HCT116 (cell line): Measurements from ENCODE around the gene FHIT. TPM values are rescaled to one million over a fixed set of nuclear protein-coding genes. Genes with fewer than 3 reads are reported as not detected.

Experiments
- ATAC-seq: fragments of 200-7000 bp; cut with Tn5 transposase; 2 replicates; pipeline ENCODE4 v1.9.1; 2020; ENCODE audit warnings: mild to moderate bottlenecking, moderate library complexity
- BruUV-seq: library from RNA; stranded (reverse); fragments of 400-500 nt; replicated peaks from 2 replicates; lab custom pipeline; 2021; lab: Mats Ljungman, UMichigan
- CTCF ChIA-PET: fragments of 300-600 bp; sonication (Branson Sonifier 250); formaldehyde crosslinking; loops from one replicate; lab custom pipeline; 2021; ENCODE audit warnings: antibody characterized with exemption; lab: Charles Lee
- POLR2A ChIA-PET: fragments of 300-600, 350-600 bp; sonication (Branson Sonifier 250); formaldehyde crosslinking; loops from one replicate; lab custom pipeline; 2021; ENCODE audit warnings: antibody characterized with exemption; lab: Charles Lee
- RAD21 ChIA-PET, 2 experiments: fragments of 300-600 bp; sonication (Branson Sonifier 250); formaldehyde crosslinking; loops; one replicate each; lab custom pipeline; 2023; ENCODE audit warnings: low total read pairs in 2 of 2; ENCODE audit not compliant: uncharacterized antibody in 2 of 2, unreplicated experiment in 2 of 2, low non-redundant PET in 1 of 2; lab: Charles Lee
- DNase-seq: peaks from one replicate; pipeline ENCODE4 v3.0.0-alpha.2; 2010; ENCODE audit warnings: low read depth, low spot score
- H2AFZ ChIP-seq: fragments of 200-600 bp; shearing (Covaris generic), sonication (generic); 2 replicates; pipeline ENCODE4 v1.6.1; 2017; ENCODE audit warnings: low read depth, mixed run types, mixed read lengths, antibody characterized with exemption, low read length; ENCODE audit not compliant: poor library complexity, severe bottlenecking
- H3K27ac ChIP-seq: 2 replicates; pipeline ENCODE4 v1.5.1; 2012; ENCODE audit warnings: low read depth, low read length
- H3K27me3 ChIP-seq: fragments of 200-600 bp; sonication (generic); 2 replicates; pipeline ENCODE4 v1.6.1; 2016; ENCODE audit warnings: mixed run types, low read length, mixed read lengths; ENCODE audit not compliant: insufficient read depth
- H3K36me3 ChIP-seq, 2 experiments: fragments of 200-500 bp in 1 of 2; fragments of 200-600 bp in 1 of 2; sonication (Bioruptor generic) in 1 of 2; sonication (generic) in 1 of 2; 2 replicates each; pipeline versions ENCODE4 v1.5.1 to v1.6.1; 2014 to 2016; ENCODE audit warnings: low read length in 2 of 2, inconsistent platforms in 1 of 2, mixed read lengths in 1 of 2, mixed run types in 1 of 2; ENCODE audit not compliant: insufficient read depth in 2 of 2, control insufficient read depth in 1 of 2
- H3K4me1 ChIP-seq, 2 experiments: fragments of 200-600 bp in 1 of 2; sonication (generic) in 1 of 2; 2 replicates each; pipeline versions ENCODE4 v1.5.1 to v1.6.1; 2012 to 2017; ENCODE audit warnings: low read length in 2 of 2, inconsistent platforms in 1 of 2, mild to moderate bottlenecking in 1 of 2, mixed read lengths in 1 of 2, mixed run types in 1 of 2, moderate library complexity in 1 of 2; ENCODE audit not compliant: insufficient read depth in 2 of 2, control insufficient read depth in 1 of 2
- H3K4me2 ChIP-seq: fragments of 200-600 bp; sonication (generic); 2 replicates; pipeline ENCODE4 v1.6.1; 2017; ENCODE audit warnings: mixed run types, low read length, mixed read lengths
- H3K4me3 ChIP-seq, 2 experiments: fragments of 200-600 bp in 1 of 2; sonication (generic) in 1 of 2; replicated peaks in 1 of 2; 2 replicates each; pipeline ENCODE4 v1.5.1; 2011 to 2016; ENCODE audit warnings: low read length in 2 of 2, control low read depth in 1 of 2, low read depth in 1 of 2, mild to moderate bottlenecking in 1 of 2, mixed read lengths in 1 of 2, mixed run types in 1 of 2
- H3K79me2 ChIP-seq: fragments of 200-600 bp; sonication (generic); 2 replicates; pipeline ENCODE4 v1.6.1; 2017; ENCODE audit warnings: mild to moderate bottlenecking, mixed run types, low read length, moderate library complexity, mixed read lengths; ENCODE audit not compliant: insufficient read depth
- H3K9ac ChIP-seq: fragments of 200-600 bp; sonication (generic); 2 replicates; pipeline ENCODE4 v1.6.1; 2016; ENCODE audit warnings: low read length, mixed read lengths
- H3K9me2 ChIP-seq: fragments of 200-600 bp; sonication (generic), shearing (Covaris generic); 2 replicates; pipeline ENCODE4 v1.6.1; 2017; ENCODE audit warnings: mixed run types, mild to moderate bottlenecking, moderate library complexity; ENCODE audit not compliant: insufficient read depth
- H3K9me3 ChIP-seq, 2 experiments: fragments of 200-500 bp in 1 of 2; fragments of 200-600 bp in 1 of 2; sonication (Bioruptor generic) in 1 of 2; sonication (generic) in 1 of 2; 2 replicates each; pipeline ENCODE4 v1.6.1; 2014 to 2017; ENCODE audit warnings: low read length in 2 of 2, mixed read lengths in 2 of 2, inconsistent platforms in 1 of 2, low read depth in 1 of 2, mild to moderate bottlenecking in 1 of 2, mixed run types in 1 of 2, moderate library complexity in 1 of 2; ENCODE audit not compliant: control insufficient read depth in 1 of 2, insufficient read depth in 1 of 2
- H4K20me1 ChIP-seq: fragments of 200-600 bp; sonication (generic), shearing (Covaris generic); 2 replicates; pipeline ENCODE4 v1.6.1; 2017; ENCODE audit warnings: mixed run types, mild to moderate bottlenecking, moderate library complexity; ENCODE audit not compliant: insufficient read depth
- CBX3 ChIP-seq: IDR thresholded peaks from 2 replicates; pipeline ENCODE4 v1.6.1; 2012; ENCODE audit warnings: low read depth
- EGR1 ChIP-seq: IDR thresholded peaks from 2 replicates; pipeline ENCODE4 v1.6.1; 2012; ENCODE audit warnings: low read depth
- ELF1 ChIP-seq: IDR thresholded peaks from 2 replicates; pipeline ENCODE4 v1.6.1; 2012; ENCODE audit warnings: low read depth, borderline replicate concordance
- EZH2 ChIP-seq: fragments of 200-600 bp; sonication (generic); IDR thresholded peaks from 2 replicates; pipeline ENCODE4 v1.6.1; 2017; ENCODE audit warnings: antibody characterized with exemption, mixed run types
- EZH2phosphoT487 ChIP-seq: fragments of 200-600 bp; IDR thresholded peaks from 2 replicates; pipeline ENCODE4 v1.6.1; 2018; ENCODE audit warnings: antibody characterized with exemption, borderline replicate concordance
- FOSL1 ChIP-seq: IDR thresholded peaks from 2 replicates; pipeline ENCODE4 v1.6.1; 2012; ENCODE audit warnings: low read depth
- JUND ChIP-seq: IDR thresholded peaks from 2 replicates; pipeline ENCODE4 v1.6.1; 2012
- MAX ChIP-seq: IDR thresholded peaks from 2 replicates; pipeline ENCODE4 v1.6.1; 2012
- POLR2A ChIP-seq: IDR thresholded peaks from 2 replicates; pipeline ENCODE4 v1.7.0; 2011; ENCODE audit warnings: borderline replicate concordance; ENCODE audit not compliant: insufficient read depth, insufficient read length; ENCODE audit errors: extremely low read depth
- POLR2AphosphoS5 ChIP-seq: IDR thresholded peaks from 2 replicates; pipeline ENCODE4 v1.6.1; 2011; ENCODE audit warnings: mild to moderate bottlenecking, low read depth, low read length, moderate library complexity
- RAD21 ChIP-seq: IDR thresholded peaks from 2 replicates; pipeline ENCODE4 v1.6.1; 2012; ENCODE audit warnings: low read depth, mild to moderate bottlenecking
- REST ChIP-seq: IDR thresholded peaks from 2 replicates; pipeline ENCODE4 v1.6.1; 2012; ENCODE audit warnings: low read depth
- SP1 ChIP-seq: IDR thresholded peaks from 2 replicates; pipeline ENCODE4 v1.6.1; 2012; ENCODE audit warnings: low read depth
- TCF7L2 ChIP-seq: IDR thresholded peaks from 2 replicates; pipeline ENCODE4 v1.7.0; 2011; ENCODE audit warnings: borderline replicate concordance, inconsistent platforms; ENCODE audit not compliant: insufficient read depth, insufficient read length; ENCODE audit errors: extremely low read depth
- YY1 ChIP-seq: IDR thresholded peaks from 2 replicates; pipeline ENCODE4 v1.6.1; 2011; ENCODE audit warnings: low read length, low read depth, moderate library complexity, mild to moderate bottlenecking; ENCODE audit not compliant: insufficient replicate concordance; ENCODE audit errors: extremely low read depth
- ZBTB33 ChIP-seq: IDR thresholded peaks from 2 replicates; pipeline ENCODE4 v1.6.1; 2011; ENCODE audit warnings: mild to moderate bottlenecking, low read length, moderate library complexity; ENCODE audit not compliant: insufficient replicate concordance; ENCODE audit errors: extremely low read depth
- ZFX ChIP-seq: fragments of 450-650 bp; IDR thresholded peaks from 2 replicates; pipeline ENCODE4 v1.6.1; 2017
- intact Hi-C: fragments of 100-400 bp; cut with micrococcal nuclease; formaldehyde crosslinking; loops from 2 replicates; pipeline ENCODE4 v1.10.0; 2022
- total RNA-seq: library from RNA; stranded (reverse); gene quantifications from one replicate; pipeline ENCODE4 v1.2.1, GENCODE V29; 2021; ENCODE audit not compliant: unreplicated experiment
- TF ChIP-seq, protein P1 (sequence below): IDR thresholded peaks from 2 replicates; pipeline ENCODE4 v1.6.1; 2012

Gene FHIT
- total RNA-seq, 1 experiment from 2014 or later, result 20.1 TPM

DNA sequence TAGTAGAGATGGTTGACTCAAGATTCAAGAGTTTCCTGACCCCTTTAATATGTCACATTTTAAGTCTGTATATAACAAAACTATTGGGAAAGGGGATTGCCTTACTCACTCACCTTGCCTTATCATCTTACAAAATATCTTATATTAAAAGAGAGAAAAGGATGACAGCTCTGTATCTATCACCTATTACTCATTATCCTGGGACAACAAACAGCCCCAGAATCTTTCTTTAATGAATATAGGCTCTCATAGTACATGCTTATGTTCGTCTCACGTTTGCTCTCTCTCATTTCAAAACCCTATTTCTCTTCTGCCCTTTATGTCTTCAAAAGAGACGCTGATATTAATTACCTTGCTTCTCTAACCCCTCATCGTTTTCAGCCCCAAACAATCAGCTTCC is 1178.0 kb downstream of the FHIT start (continued):
- TF ChIP-seq RAD21 (no peak), EGR1 (no peak), EZH2 (no peak), JUND (no peak), YY1 (no peak), TCF7L2 (no peak), POLR2A (no peak)

- Histone ChIP-seq H3K4me3 (no peak overlapping the region), H3K79me2 (no peaks in the 10 kb centered on the region), H3K27ac (no peak overlapping the region), H3K27me3 (peaks cover 6% of the 10 kb centered on the region; the same call in 1 of the 2 replicates), H3K9me3 (no peaks in the 10 kb centered on the region), H3K4me1 (no peaks in the 10 kb centered on the region), H3K9ac (no peak overlapping the region), H3K9me2 (no peaks in the 10 kb centered on the region), H2AFZ (no peak overlapping the region), H3K4me2 (no peak overlapping the region), H4K20me1 (no peaks in the 10 kb centered on the region), H3K36me3 (no peaks in the 10 kb centered on the region)
- DNase-seq, result no peak
- BruUV-seq, result no TSS peak
- ATAC-seq, result no peak
- ChIA-PET POLR2A (no interaction called here), RAD21 (no interaction called here), CTCF (interaction anchor here (0.7 kb wide), 1 partner anchor 213 kb away, joined by 3 read pairs; no protein-coding TSS in a partner anchor)
- intact Hi-C loops, result no loop called here
- TF ChIP-seq MAX (no peak), ELF1 (no peak), TCF7L2 (no peak), FOSL1 (no peak), CBX3 (no peak), SP1 (no peak), EZH2phosphoT487 (no peak), ZBTB33 (no peak), POLR2AphosphoS5 (no peak), EZH2 (no peak), REST (no peak), EGR1 (no peak), YY1 (no peak), ZFX (no peak), RAD21 (no peak)
- TF ChIP-seq, protein P1, sequence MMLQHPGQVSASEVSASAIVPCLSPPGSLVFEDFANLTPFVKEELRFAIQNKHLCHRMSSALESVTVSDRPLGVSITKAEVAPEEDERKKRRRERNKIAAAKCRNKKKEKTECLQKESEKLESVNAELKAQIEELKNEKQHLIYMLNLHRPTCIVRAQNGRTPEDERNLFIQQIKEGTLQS, result no peak
Observed at GRCh38 chr3:60070366-60070765, 1180.9 kb downstream of the FHIT start.
